Gastroesophageal sphincter (tissue), 4 donors: ENCODE measurements around the gene CLSTN1. TPM values are rescaled to one million over a fixed set of nuclear protein-coding genes. Genes with fewer than 3 reads are reported as not detected.

Experiments
- ATAC-seq: fragments of 150-250 bp; one replicate; pipeline ENCODE4 v1.9.1; 2016; ENCODE audit warnings: mild to moderate bottlenecking, moderate library complexity
- H3K27ac ChIP-seq, 4 donors: fragments of 200-600 bp; sonication (generic) in 3 of 4; 1 replicate in 3 of 4; 2 replicates in 1 of 4; pipeline ENCODE4 v1.5.1; 2016 to 2019
- H3K27me3 ChIP-seq: fragments of 200-600 bp; sonication (generic); one replicate; pipeline ENCODE4 v1.5.1; 2019
- H3K36me3 ChIP-seq, 2 donors: fragments of 200-600 bp; sonication (generic); one replicate each; pipeline ENCODE4 v1.5.1; 2019; ENCODE audit warnings: control low read depth in 1 of 2
- H3K4me1 ChIP-seq, 3 donors: fragments of 200-600 bp; sonication (generic); 1 replicate in 2 of 3; 2 replicates in 1 of 3; pipeline ENCODE4 v1.5.1; 2016 to 2019; ENCODE audit warnings: control low read depth in 2 of 3
- H3K4me3 ChIP-seq, 2 donors: fragments of 200-600 bp; sonication (generic); one replicate each; pipeline ENCODE4 v1.5.1; 2019; ENCODE audit warnings: mild to moderate bottlenecking in 1 of 2, moderate library complexity in 1 of 2
- H3K9me3 ChIP-seq, 3 donors: fragments of 200-600 bp; sonication (generic); one replicate each; pipeline ENCODE4 v1.5.1; 2017 to 2019; ENCODE audit warnings: control low read depth in 2 of 3
- EP300 ChIP-seq: sonication (generic); formaldehyde crosslinking; IDR thresholded peaks from one replicate; pipeline ENCODE4 v1.6.1; 2017; ENCODE audit warnings: antibody characterized with exemption, mild to moderate bottlenecking
- POLR2A ChIP-seq, 2 donors: fragments of 450-650 bp; IDR thresholded peaks; one replicate each; pipeline ENCODE4 v1.6.1; 2017; ENCODE audit warnings: antibody characterized with exemption in 2 of 2, mild to moderate bottlenecking in 2 of 2, moderate library complexity in 1 of 2
- POLR2AphosphoS5 ChIP-seq: sonication (generic); formaldehyde crosslinking; IDR thresholded peaks from one replicate; pipeline ENCODE4 v1.6.1; 2017; ENCODE audit warnings: antibody characterized with exemption
- WGBS, 2 donors: methylation state at CpG; one replicate each; pipeline ENCODE4 v1.1.5; 2018; ENCODE audit warnings: low coverage in 1 of 2; 5-methylcytosine and 5-hydroxymethylcytosine counted together
- total RNA-seq, 4 donors: library from RNA; depleted of rRNA; stranded (reverse); fragments of >200 nt; gene quantifications; one replicate each; pipeline ENCODE4 v1.1.0, GENCODE V29; 2016
- TF ChIP-seq, protein P1 (sequence below), 4 experiments: fragments of 200-600 bp in 2 of 4; fragments of 450-650 bp in 2 of 4; sonication (generic) in 1 of 4; IDR thresholded peaks; one replicate each; pipeline ENCODE4 v1.5.1; 2017 to 2019; ENCODE audit warnings: antibody characterized with exemption in 4 of 4, mild to moderate bottlenecking in 2 of 4, moderate library complexity in 2 of 4

The CLSTN1 gene
- total RNA-seq, 4 donors from 2014 or later: 45.1 to 95.4 (median 58.7) TPM

DNA sequence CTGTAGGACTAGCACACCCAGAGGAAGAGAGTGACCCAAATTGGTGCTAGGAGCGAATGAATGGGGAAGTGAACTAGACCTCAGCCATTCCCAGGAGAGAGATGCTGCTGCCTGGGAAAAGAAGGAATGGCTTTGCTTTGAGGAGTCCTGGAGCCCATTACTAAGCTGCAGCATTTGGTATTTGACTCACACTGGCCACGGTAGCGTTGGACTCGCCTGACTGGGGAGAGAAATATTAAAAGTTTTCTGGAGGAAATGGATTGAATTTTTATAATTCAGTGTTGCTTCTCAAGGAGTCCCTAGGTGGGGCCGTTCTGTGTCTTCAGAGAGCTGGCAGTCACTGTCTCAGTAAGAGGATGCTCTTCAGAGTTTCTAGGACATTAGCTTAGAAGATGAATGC is 132.1 kb downstream of the CLSTN1 start:
- WGBS, 2 donors: 77 to 86% methylated on average over 1 to 5 of the region's 5 CpGs
- Histone ChIP-seq H3K9me3 (no peaks in the 10 kb centered on the region), H3K27ac (no peak overlapping the region), H3K36me3 (peaks cover 0 to 19% of the 10 kb centered on the region in 2 donors), H3K4me1 (peaks cover 0 to 41% (median 27%) of the 10 kb centered on the region in 3 donors), H3K27me3 (no peaks in the 10 kb centered on the region), H3K4me3 (no peak overlapping the region)
- ATAC-seq: no peak
- TF ChIP-seq EP300: no peak
- no peak for TF ChIP-seq POLR2AphosphoS5
- TF ChIP-seq POLR2A (IDR thresholded peaks at IDR 0.05): no peak
- TF ChIP-seq, protein P1, sequence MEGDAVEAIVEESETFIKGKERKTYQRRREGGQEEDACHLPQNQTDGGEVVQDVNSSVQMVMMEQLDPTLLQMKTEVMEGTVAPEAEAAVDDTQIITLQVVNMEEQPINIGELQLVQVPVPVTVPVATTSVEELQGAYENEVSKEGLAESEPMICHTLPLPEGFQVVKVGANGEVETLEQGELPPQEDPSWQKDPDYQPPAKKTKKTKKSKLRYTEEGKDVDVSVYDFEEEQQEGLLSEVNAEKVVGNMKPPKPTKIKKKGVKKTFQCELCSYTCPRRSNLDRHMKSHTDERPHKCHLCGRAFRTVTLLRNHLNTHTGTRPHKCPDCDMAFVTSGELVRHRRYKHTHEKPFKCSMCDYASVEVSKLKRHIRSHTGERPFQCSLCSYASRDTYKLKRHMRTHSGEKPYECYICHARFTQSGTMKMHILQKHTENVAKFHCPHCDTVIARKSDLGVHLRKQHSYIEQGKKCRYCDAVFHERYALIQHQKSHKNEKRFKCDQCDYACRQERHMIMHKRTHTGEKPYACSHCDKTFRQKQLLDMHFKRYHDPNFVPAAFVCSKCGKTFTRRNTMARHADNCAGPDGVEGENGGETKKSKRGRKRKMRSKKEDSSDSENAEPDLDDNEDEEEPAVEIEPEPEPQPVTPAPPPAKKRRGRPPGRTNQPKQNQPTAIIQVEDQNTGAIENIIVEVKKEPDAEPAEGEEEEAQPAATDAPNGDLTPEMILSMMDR (IDR thresholded peaks at IDR 0.05): no peak

DNA sequence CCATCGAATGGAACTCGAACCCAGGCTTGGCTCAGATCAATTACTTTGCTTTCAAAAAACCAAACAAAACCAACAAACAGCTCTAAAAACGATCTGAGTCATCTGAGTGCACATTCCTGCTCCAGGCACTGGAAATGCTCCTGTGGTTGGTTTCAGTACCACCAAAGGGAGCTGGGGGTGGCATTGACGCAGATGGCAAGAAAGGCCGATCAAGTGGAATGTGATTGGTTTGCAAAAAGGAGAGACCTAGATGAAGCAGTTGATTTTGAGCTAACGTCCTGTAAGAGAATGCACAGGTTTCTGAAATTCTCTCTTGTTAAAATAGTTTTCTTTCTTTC is 132.7 kb downstream of the CLSTN1 start:
- Histone ChIP-seq H3K27ac (no peak overlapping the region), H3K9me3 (no peaks in the 10 kb centered on the region)
- 64 to 83% methylated on average over 3 to 4 of the region's 6 CpGs for WGBS, 2 donors

DNA sequence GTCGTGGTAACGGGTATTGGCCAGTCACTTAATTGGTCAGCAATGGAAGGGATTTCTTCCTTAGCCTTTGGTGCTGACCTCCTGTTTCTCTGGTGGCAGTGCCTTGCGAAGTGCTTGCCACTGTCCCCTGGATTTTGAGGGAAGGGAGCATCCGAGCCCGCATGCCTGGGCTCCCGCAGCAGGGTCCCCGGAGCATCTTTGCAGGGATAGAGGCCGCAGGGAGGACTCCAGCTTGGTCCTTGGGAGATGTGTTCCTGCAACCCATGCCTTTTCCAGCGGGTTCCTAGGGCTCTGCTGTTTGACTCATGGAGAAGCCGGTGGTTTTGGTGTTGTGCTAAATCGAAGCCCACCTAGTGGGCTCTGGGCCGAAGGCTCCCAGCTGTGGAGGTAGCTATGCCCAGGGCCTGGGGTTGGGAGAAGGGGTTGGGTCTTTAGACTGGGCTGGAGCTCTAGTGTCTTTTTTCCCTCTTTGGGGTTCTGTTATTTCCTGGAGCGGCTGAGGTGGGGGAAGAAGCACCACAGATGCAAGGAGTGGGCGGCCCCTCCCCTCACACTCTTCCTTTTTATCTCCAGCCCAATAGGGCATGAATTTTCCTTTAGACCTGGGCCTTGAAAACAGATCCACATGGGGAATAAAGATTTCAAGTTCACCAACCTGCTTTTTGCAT is 133.2 kb downstream of the CLSTN1 start:
- WGBS, 2 donors: 0 to 12% methylated on average over 2 to 3 of the region's 14 CpGs
- H3K9me3 ChIP-seq: no peaks in the 10 kb centered on the region
- no peaks in the 10 kb centered on the region for H3K27me3 ChIP-seq
- peaks cover 0 to 19% of the 10 kb centered on the region in 2 donors for H3K36me3 ChIP-seq
- TF ChIP-seq EP300 (no peak), POLR2AphosphoS5 (no peak)
- TF ChIP-seq, protein P1 (IDR thresholded peaks at IDR 0.05): no peak
- ATAC-seq: no peak
- peak overlapping the region in 1 of 2 donors; percentile 92 for H3K4me3 ChIP-seq
- peak overlapping the region in 3 of 4 donors; percentile 75 to 82 (median 79) for H3K27ac ChIP-seq
- H3K4me1 ChIP-seq: peaks cover 0 to 42% (median 27%) of the 10 kb centered on the region in 3 donors

More for the DNA sequence above, 132.7 kb downstream of the CLSTN1 start:
- no peak for TF ChIP-seq POLR2A (IDR thresholded peaks at IDR 0.05)
- ATAC-seq: no peak
- no peaks in the 10 kb centered on the region for H3K27me3 ChIP-seq
- H3K4me1 ChIP-seq: peaks cover 0 to 42% (median 27%) of the 10 kb centered on the region in 3 donors
- no peak overlapping the region for H3K4me3 ChIP-seq
- H3K36me3 ChIP-seq: peaks cover 0 to 19% of the 10 kb centered on the region in 2 donors

DNA sequence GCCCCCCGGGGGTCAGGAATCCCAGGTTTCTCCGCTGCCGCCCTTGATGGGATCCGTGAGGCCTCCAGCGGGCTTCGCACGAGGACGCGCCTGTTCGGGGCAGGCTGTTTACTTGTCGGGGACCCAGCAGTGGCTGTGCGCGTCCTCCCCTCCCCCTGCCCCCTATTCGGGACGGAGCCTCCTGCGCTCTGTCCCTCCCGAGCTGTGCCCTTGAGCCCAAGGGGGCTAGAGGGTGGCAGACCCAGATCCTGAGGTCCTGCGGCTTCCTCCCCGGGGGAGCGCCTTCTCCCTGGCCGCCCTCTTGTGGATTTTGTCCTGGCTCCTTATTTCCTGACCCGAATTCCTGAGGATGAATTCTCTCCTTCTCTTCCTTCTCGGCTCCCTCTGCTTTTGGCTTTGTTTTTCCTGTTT is 133.8 kb downstream of the CLSTN1 start:
- 0 to 13% methylated on average over 2 to 10 of the region's 23 CpGs for WGBS, 2 donors
- H3K9me3 ChIP-seq: no peaks in the 10 kb centered on the region
- TF ChIP-seq, protein P1 (IDR thresholded peaks at IDR 0.05): peak in 2 of 4 experiments; percentile 7 to 36
- TF ChIP-seq POLR2A (IDR thresholded peaks at IDR 0.05): no peak
- no peak for TF ChIP-seq POLR2AphosphoS5
- peak overlapping the region in 3 of 4 donors; percentile 75 to 82 (median 79) for H3K27ac ChIP-seq
- no peaks in the 10 kb centered on the region for H3K27me3 ChIP-seq
- ATAC-seq: peak; percentile 40
- peaks cover 0 to 19% of the 10 kb centered on the region in 2 donors for H3K36me3 ChIP-seq
- peaks cover 0 to 42% (median 27%) of the 10 kb centered on the region in 3 donors for H3K4me1 ChIP-seq
- peak overlapping the region; percentile 56 to 92 for H3K4me3 ChIP-seq

DNA sequence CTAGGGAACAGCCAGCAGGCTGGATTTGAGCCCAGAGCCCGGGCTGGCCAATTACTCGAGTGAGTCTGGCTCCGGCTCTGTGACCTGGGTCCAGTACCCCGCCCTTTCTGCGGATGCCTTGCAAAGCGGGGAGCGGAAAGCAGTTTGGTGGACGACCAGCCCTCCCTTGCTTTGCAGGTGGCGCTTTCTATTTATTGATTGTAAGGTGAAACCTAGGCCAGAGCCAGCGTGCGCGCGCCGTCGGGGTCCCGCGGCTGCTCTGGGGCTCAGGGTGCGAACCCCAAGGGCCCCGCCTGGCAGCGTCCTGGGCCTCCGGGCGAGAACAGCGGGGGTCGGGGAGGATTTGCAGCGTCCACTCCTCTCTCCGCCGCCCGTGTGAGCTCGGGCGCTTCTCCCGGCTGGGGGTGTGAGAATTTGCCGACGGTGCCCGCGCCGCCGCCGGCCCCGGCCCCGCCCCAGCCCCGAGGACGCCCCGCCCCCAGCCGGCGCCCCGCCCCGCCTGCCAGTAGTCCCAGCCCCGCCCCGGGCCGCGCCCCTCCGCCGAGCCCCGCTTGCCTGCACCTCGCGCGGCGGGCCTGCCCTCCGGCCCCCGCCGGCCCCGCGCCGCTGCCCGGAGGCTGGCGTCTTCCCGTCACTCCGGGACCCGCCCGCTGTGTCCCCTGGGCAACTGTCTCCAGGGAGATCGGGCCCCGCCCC is 134.6 kb downstream of the CLSTN1 start:
- Histone ChIP-seq H3K9me3 (no peaks in the 10 kb centered on the region), H3K4me3 (peak overlapping the region; percentile 56 to 92), H3K27me3 (no peaks in the 10 kb centered on the region), H3K36me3 (peaks cover 0 to 13% of the 10 kb centered on the region in 2 donors), H3K4me1 (peaks cover 0 to 42% (median 27%) of the 10 kb centered on the region in 3 donors), H3K27ac (peak overlapping the region in 3 of 4 donors; percentile 75 to 82 (median 79))
- TF ChIP-seq EP300: no peak
- no peak for TF ChIP-seq POLR2A (IDR thresholded peaks at IDR 0.05)
- no peak for TF ChIP-seq POLR2AphosphoS5
- TF ChIP-seq, protein P1 (IDR thresholded peaks at IDR 0.05): no peak
- peak; percentile 92 for ATAC-seq
- no CpG with 5 or more reads among the region's 72 CpGs for WGBS, 2 donors
